Osteocyte (in vitro differentiated cells): ENCODE data around the gene SULT4A1. TPM values are rescaled to one million over a fixed set of nuclear protein-coding genes. Genes with fewer than 3 reads are reported as not detected.
A peak's percentile ranks its signal among the peaks of the same experiment; 100 is the strongest.

Experiments
- DNase-seq: peaks from one replicate; pipeline ENCODE4 v3.0.0; 2021; ENCODE audit warnings: mixed read lengths; ENCODE audit not compliant: unreplicated experiment; ENCODE audit errors: extremely low spot score
- H3K27ac Mint-ChIP-seq: one replicate; pipeline ENCODE4 v1.8.0; 2021; ENCODE audit warnings: mild to moderate bottlenecking, mixed read lengths; ENCODE audit not compliant: unreplicated experiment
- H3K27me3 Mint-ChIP-seq: one replicate; pipeline ENCODE4 v1.8.0; 2021; ENCODE audit warnings: mixed read lengths; ENCODE audit not compliant: unreplicated experiment
- H3K36me3 Mint-ChIP-seq: one replicate; pipeline ENCODE4 v1.8.0; 2021; ENCODE audit warnings: mixed read lengths; ENCODE audit not compliant: unreplicated experiment
- H3K4me1 Mint-ChIP-seq: one replicate; pipeline ENCODE4 v1.8.0; 2021; ENCODE audit warnings: mixed read lengths; ENCODE audit not compliant: unreplicated experiment
- H3K4me3 Mint-ChIP-seq: one replicate; pipeline ENCODE4 v1.8.0; 2021; ENCODE audit warnings: mild to moderate bottlenecking, moderate library complexity, mixed read lengths; ENCODE audit not compliant: unreplicated experiment
- H3K9me3 Mint-ChIP-seq: one replicate; pipeline ENCODE4 v1.8.0; 2021; ENCODE audit warnings: mixed read lengths; ENCODE audit not compliant: unreplicated experiment
- total RNA-seq: library from RNA; stranded (reverse); gene quantifications from 2 replicates; pipeline ENCODE4 v1.2.1, GENCODE V29; 2021
- TF ChIP-seq, protein P1 (sequence below): fragments of 200-600 bp; sonication (generic); IDR thresholded peaks from 2 replicates; pipeline ENCODE4 v1.5.0; 2021; ENCODE audit warnings: antibody characterized with exemption, mild to moderate bottlenecking, moderate library complexity

Gene SULT4A1
- total RNA-seq, 1 donor from 2014 or later, result not detected

DNA sequence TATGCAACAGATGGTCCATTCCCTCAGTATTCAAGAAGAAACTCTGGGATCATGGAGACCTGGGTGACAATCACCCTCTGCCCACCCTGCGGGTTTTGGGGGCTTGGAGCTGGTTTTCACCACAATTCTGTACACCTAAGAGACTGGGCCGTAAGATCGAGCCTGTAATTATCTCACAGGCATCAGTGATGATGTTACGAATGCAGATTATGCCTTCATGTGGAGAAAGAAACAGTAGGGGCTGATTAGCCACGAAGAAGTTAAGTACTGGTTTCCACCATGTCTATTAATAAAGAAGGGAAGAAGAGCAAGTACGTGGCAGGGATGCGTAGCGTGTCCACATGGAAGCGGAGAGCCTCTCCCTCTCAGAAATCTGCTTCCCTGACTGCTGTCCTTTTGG lies 44.9 kb downstream of the SULT4A1 start:
- DNase-seq, result peak; percentile 42
- TF ChIP-seq, protein P1, sequence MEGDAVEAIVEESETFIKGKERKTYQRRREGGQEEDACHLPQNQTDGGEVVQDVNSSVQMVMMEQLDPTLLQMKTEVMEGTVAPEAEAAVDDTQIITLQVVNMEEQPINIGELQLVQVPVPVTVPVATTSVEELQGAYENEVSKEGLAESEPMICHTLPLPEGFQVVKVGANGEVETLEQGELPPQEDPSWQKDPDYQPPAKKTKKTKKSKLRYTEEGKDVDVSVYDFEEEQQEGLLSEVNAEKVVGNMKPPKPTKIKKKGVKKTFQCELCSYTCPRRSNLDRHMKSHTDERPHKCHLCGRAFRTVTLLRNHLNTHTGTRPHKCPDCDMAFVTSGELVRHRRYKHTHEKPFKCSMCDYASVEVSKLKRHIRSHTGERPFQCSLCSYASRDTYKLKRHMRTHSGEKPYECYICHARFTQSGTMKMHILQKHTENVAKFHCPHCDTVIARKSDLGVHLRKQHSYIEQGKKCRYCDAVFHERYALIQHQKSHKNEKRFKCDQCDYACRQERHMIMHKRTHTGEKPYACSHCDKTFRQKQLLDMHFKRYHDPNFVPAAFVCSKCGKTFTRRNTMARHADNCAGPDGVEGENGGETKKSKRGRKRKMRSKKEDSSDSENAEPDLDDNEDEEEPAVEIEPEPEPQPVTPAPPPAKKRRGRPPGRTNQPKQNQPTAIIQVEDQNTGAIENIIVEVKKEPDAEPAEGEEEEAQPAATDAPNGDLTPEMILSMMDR, result no peak
- H3K36me3 Mint-ChIP-seq, result no peaks in the 10 kb centered on the region
- no peak overlapping the region for H3K4me3 Mint-ChIP-seq
- H3K4me1 Mint-ChIP-seq, result peaks cover 10% of the 10 kb centered on the region
- H3K27me3 Mint-ChIP-seq, result no peaks in the 10 kb centered on the region
- no peak overlapping the region for H3K27ac Mint-ChIP-seq
- no peaks in the 10 kb centered on the region for H3K9me3 Mint-ChIP-seq

- Mint-ChIP-seq H3K36me3 (peaks cover under 1% of the 10 kb centered on the region), H3K27ac (no peak overlapping the region), H3K4me1 (peaks cover 19% of the 10 kb centered on the region), H3K9me3 (no peaks in the 10 kb centered on the region), H3K4me3 (peak overlapping the region; percentile 46), H3K27me3 (peaks cover under 1% of the 10 kb centered on the region)
- no peak for DNase-seq
- TF ChIP-seq, protein P1, result no peak
Measured at GRCh38 chr22:43814264-43814663, 48.0 kb downstream of the SULT4A1 start.

GRCh38 chr22:43812890-43813289 lies 49.4 kb downstream of the SULT4A1 start:
- peak; percentile 34 for DNase-seq
- peak overlapping the region; percentile 92 for H3K27ac Mint-ChIP-seq
- H3K4me1 Mint-ChIP-seq, result peaks cover 19% of the 10 kb centered on the region
- H3K9me3 Mint-ChIP-seq, result no peaks in the 10 kb centered on the region
- TF ChIP-seq, protein P1, result no peak
- H3K27me3 Mint-ChIP-seq, result peaks cover 2% of the 10 kb centered on the region
- H3K36me3 Mint-ChIP-seq, result peaks cover 2% of the 10 kb centered on the region
- H3K4me3 Mint-ChIP-seq, result peak overlapping the region; percentile 91

DNA sequence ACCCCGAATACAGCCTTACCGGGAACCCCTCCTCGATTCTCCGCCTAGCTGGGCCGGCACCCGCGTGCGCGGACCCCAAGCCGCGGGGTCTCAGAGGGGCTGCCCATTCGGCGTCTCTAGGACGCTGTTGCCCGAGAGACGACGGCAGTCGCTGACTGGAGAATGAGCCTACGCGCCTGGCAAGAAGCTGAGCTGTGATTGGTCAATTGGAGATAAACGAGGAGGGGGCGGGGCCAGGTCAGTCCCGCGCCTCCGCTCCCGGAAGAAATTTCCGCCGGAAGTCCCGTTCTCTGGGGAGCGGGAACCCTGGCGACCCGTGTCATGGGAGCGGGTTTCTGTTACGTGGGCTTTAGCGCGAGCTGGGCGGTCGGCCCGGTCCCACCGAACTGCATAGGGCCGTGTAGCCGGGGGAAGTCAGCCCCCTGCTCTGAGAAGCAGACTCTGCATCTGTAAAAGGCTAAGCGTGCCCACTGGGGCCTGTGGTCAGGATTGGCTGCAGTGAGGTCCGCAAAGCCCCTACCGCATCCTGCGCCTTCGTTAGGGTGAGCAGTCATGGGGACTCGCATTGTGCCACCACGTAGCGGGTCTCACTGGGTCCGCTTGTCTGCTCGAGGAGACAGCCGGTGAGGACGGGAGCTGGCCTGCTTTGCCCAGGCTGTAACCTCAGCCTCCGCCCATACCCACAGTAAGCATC lies 50.0 kb downstream of the SULT4A1 start, which contains the start of gene EFCAB6:
TSS of gene EFCAB6 (minus strand) at position 157 of the 694 bp plus-strand sequence. CDS start 29,987 bp downstream, outside the sequence.
- peak within 1 kb of the TSS; percentile 92 for H3K27ac Mint-ChIP-seq
- peak within 1 kb of the TSS; percentile 91 for H3K4me3 Mint-ChIP-seq
- peaks cover 2% of the 10 kb centered on the region for H3K36me3 Mint-ChIP-seq
- TF ChIP-seq, protein P1, result no peak
- peaks cover 19% of the 10 kb centered on the region for H3K4me1 Mint-ChIP-seq
- H3K27me3 Mint-ChIP-seq, result peaks cover 4% of the 10 kb centered on the region
- peak; percentile 97 for DNase-seq
- H3K9me3 Mint-ChIP-seq, result no peaks in the 10 kb centered on the region

GRCh38 chr22:43811777-43812148 lies 50.5 kb downstream of the SULT4A1 start:
- H3K27me3 Mint-ChIP-seq, result peaks cover 9% of the 10 kb centered on the region
- TF ChIP-seq, protein P1, result no peak
- no peak for DNase-seq
- peaks cover 2% of the 10 kb centered on the region for H3K36me3 Mint-ChIP-seq
- no peaks in the 10 kb centered on the region for H3K9me3 Mint-ChIP-seq
- peak overlapping the region; percentile 92 for H3K27ac Mint-ChIP-seq
- H3K4me1 Mint-ChIP-seq, result peaks cover 19% of the 10 kb centered on the region
- H3K4me3 Mint-ChIP-seq, result peak overlapping the region; percentile 91
